Epidermal melanocyte (primary cell): ENCODE measurements around the gene AP1M1.
"Not testable (repeated sequence)": the region's sequence is repeated elsewhere in the genome, so short reads cannot be mapped to it uniquely, and the experiment has no call there.

ENCODE experiments used
- DNase-seq: peaks from one replicate; pipeline ENCODE4 v3.0.0; 2011; ENCODE audit warnings: low spot score; ENCODE audit not compliant: insufficient read length

The AP1M1 gene

DNA sequence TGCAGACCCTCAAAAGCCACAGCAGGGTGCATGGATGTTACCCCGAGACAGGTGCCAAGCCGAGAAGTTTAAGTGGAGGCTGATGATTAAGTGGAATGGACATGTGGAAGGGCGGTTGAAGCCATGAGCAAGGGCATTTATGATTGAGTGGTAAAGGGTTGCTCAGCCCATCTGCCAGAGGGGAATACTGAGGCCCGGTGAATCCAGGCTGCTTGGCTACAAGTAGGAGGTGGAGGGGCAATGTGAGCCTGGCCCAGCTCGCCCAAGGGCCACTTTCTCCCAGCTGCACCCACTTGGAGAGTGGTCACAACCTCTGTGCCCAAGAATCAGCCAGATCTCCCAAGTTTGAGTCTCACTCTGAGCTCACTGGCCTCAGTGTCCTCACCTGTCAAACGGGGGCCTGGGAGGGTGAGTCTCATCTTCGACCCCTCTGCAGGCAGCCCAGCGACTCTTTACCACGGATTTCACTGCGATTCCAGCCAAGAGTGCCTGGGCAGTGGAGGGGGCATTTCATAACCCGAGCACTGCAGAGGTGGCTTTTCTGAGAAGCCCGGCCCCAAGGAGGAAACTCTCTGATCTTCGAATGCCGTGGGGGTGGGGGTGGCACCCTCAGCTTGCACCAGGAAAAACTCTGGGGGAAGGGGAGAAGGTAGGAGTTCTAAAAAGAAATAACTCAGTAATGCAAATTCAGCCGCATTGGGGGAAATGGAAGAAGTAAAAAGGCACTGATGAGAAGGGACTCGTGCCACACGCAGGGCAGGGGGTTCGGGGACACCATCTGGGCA lies 64.1 kb downstream of the AP1M1 start:
- no peak for DNase-seq

GRCh38 chr19:16262618-16263017 lies 64.9 kb downstream of the AP1M1 start:
- no peak for DNase-seq

DNA sequence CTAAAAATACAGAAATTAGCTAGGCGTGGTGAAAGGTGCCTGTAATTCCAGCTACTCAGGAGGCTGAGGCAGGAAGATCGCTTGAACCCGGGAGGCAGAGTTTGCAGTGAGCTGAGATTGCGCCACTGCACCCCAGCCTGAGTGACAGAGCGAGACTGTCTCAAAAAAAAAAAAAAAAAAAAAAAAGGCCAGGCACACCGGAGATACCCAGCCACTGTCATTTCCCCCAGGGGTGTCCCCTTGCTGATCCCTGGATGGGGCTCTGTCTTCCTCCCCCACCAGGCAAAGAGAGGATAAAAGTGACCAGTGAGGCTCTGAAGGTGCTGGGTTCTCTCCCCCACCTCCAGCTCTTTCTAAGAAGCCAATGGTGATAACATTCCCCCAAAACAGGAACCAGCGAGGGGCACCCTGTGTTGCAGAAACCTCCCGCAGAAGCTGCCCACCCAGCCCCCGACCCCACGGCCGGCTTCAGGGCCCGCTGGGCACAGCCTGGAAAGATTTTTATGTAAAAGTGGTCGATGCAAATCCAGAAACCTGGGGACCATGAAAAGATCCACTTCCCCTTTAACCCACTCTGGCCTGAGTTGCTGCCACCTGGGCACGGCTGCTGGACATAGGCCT lies 65.5 kb downstream of the AP1M1 start:
- no peak for DNase-seq

- DNase-seq = no peak
These were observed 67.5 kb downstream of the AP1M1 start for GRCh38 chr19:16265205-16265604.

DNA sequence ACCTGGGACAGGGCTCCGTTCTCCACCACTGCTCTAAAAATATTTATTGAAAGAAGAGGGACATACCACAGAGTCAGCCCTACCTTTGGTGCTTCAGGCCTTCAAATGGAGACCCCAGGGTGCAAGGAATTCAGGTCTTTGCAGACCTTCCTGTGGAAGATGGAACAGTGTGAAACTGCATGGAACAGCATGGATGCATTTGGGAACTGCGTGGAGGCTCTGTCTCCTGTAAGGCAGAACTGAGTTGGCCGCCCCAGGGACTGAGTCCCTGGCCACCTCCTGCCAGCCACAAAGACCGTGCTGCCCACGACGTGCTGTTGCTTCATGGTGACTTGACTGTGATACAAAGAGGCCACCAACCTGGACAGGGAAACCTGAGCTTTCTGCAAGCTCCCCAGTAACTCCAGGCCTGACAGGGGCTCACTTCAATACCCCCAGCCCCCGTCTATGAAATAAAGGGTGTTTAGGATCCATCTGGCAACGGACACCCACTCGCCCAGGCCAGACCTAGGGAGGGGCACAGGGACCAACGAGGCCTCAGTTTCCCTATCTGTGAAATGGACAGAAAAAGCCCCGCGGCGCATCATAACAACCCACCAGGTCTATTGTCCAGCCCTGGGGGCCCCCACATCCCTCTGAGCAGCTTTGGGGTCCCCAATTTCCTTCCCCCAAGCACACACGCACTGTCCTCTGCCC lies 68.3 kb downstream of the AP1M1 start:
- DNase-seq = no peak

DNA sequence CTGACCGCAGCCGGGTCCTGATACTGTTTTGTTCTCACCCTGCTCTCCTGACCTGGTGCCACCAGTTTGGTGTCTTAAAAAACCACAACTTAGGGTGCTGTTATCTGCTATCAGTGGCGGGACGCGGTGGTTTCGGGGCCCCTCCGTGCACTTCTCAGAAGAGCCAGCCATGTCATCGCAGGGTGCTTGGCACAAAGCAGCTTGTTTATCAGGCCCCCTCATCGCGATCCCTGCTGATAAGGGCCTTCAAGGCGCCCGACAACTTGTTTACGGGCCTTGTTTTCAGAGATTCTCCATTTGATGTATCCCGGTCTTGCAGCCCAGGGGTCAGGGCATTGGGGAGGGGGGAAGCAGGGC lies 68.9 kb downstream of the AP1M1 start:
- DNase-seq = no peak

DNA sequence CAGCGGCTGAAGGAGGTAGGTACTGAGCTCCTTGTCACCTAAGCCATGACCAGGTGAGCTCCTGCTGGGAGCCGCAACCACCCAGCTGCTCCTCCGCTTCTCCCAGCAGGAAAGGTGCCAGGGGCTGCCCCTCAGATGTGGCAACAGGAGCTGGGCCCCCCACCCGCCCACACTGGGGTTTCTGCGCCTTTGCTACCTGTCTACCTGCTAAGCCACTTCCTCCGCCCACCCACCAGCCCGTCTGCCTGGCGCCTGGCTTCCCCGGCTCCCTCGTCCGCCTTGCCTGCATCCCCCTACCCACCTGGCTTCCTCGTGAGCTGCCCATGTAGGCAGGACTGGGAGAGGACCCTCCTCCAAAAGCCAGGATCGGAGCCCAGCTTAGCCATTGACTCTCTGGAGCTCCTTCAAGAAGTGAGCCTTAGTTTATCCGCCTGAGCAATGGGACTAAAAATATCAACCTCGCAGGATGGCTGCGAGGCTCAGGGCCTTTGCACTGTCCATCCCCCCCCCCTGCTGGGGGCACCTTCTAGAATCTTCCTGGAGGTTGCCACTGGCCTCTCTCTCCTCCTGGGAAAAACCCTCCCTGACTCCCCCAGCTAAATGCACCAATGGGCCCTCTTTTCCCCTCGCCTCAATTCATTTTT lies 71.1 kb downstream of the AP1M1 start:
- DNase-seq = no peak

DNA sequence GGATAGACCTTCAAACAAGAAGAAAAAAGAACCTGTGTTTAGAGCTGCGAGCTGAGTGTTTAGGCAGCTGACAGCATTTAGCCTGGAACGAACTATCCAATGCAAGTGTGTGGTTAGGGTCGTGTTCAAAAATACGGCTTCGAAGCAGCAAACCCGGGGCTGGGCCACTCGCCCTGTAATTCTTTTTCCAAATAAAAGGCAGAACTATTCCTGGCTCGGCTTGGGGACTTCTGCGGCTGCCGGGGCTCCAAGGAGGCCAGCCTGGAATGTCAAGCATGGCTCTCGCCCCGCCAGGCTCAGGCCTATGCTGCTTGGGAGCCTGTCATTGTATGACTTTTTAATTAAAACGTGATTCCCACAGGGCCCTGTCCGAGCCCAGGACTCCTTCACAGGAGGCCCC lies 75.2 kb downstream of the AP1M1 start:
- DNase-seq = no peak

- no peak for DNase-seq
These were observed 76.7 kb downstream of the AP1M1 start for GRCh38 chr19:16274447-16274846.

GRCh38 chr19:16280306-16280705 lies 82.6 kb downstream of the AP1M1 start:
- DNase-seq = no peak

GRCh38 chr19:16281743-16282142 lies 84.0 kb downstream of the AP1M1 start:
- no peak for DNase-seq

DNA sequence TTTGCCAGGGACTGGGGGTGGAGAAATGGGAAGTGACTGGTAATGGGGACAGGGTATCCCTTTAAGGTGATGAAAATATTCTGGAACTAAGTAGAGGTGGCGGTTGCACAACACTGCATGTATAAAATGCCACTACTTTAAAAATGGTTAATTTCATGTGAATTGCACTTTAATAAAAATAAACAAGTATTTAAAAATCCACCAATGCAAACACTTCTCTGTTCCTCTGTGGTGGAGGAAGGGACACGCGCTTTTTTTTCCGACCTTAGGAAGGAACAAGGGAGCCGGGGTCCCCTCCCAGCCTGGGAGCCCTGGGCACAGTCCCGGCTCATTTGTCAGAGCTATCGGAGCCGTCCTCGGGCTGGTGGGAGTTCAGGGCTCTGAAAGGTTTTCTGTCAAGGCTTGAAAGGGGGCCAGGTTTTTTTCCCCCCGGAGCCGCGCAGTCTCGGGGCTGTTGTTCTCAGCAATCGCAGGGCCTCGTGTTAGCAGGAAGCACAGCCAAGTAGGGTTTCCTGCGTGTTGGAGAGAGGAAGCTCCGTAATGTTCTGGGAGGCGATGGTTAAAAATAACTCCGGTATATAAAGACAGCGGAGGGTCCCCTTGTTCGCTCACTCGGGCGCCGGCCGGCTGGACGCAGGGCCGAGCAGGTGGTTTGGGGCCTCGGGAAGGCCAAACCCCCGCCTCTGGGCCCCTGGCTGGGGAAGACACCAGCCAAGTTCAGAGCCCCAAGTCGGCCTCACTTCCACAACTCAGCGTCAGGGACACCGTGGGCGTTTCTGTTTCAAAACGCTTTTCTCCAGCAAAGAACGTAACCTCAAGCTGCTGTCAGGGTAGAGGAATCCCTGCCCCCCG lies 85.7 kb downstream of the AP1M1 start:
- no peak for DNase-seq

- DNase-seq = no peak
These were observed 86.8 kb downstream of the AP1M1 start for GRCh38 chr19:16284505-16284904.

GRCh38 chr19:16285079-16285478 lies 87.4 kb downstream of the AP1M1 start:
- DNase-seq = not testable (repeated sequence)

- no peak for DNase-seq
These were observed 88.2 kb downstream of the AP1M1 start for GRCh38 chr19:16285769-16286498.

- no peak for DNase-seq
These were observed 90.8 kb downstream of the AP1M1 start for GRCh38 chr19:16288544-16288943.

DNA sequence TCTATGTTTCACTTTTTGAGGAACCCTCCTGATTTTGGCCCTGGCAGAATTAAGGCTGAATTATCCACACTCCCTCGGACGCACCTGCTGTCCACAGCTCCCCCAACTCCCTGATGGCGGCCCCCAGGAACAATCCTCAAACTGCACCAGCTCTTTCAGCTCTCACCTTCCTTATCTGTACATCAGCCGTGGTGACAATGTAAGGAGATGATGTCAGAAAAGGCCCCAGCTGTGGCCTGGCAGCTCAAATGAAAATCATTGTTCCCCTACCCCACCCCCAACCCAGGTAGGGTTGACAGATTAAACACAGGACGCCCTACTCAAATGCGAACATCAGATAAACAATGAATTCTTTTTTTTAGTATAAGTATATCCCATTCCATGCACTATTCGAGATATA lies 91.9 kb downstream of the AP1M1 start:
- DNase-seq = no peak

- DNase-seq = no peak
These were observed 93.0 kb downstream of the AP1M1 start for GRCh38 chr19:16290692-16291091.

GRCh38 chr19:16293118-16294091 lies 95.7 kb downstream of the AP1M1 start:
- peak; percentile 58 for DNase-seq
